Measurements from ENCODE around the gene PIP4K2A. TPM values are rescaled to one million over a fixed set of nuclear protein-coding genes. Genes with fewer than 3 reads are reported as not detected.
"Not testable (repeated sequence)": the region's sequence is repeated elsewhere in the genome, so short reads cannot be mapped to it uniquely, and the experiment has no call there.

Gene PIP4K2A
- total and polyA plus RNA-seq, 2 of the 8 experiments (the other 6 are each of a cell fraction or from before 2014, with no cell fraction given): 19.0 to 60.9 TPM

DNA sequence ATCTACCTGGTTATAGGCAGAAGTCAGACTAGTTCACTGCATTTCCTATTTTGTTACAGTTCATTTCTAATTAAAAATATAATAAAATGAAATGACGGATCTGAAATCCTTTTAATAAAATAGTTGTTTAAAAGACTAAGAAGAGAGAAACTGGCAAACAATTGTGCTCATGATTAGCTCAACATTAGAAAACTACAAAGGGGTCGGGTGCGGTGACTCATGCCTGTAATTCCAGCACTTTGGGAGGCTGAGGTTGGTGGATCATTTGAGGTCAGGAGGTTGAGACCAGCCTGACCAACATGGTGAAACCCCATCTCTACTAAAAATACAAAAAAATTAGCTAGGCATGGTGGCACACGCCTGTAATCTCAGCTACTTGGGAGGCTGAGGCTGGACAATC, 27.3 kb upstream of the PIP4K2A start:
- CTCF ChIA-PET (ENCODE audit: partially characterized antibody): interaction anchor here (0.8 to 1.6 kb wide), 3 partner anchors 14 to 309 kb away, joined by 3 to 6 read pairs (median 4); no protein-coding TSS in a partner anchor

More for the DNA sequence above, 27.3 kb upstream of the PIP4K2A start:
- H2BK5ac ChIP-seq (ENCODE audit: low read depth, low read length); H2BK15ac ChIP-seq (ENCODE audit: low read length); H3K18ac ChIP-seq (ENCODE audit: extremely low read depth, low read length); H3K56ac ChIP-seq (replicated peaks; ENCODE audit: insufficient read length, low read depth, low read length); H3K4ac ChIP-seq (replicated peaks; ENCODE audit: insufficient read length, low read depth, low read length); H2BK20ac ChIP-seq (ENCODE audit: low read length); H4K20me1 ChIP-seq (replicated peaks in 1 of 2; ENCODE audit: control insufficient read depth in 1 of 2, insufficient read depth in 2 of 2, low read length in 2 of 2); H3K23ac ChIP-seq (ENCODE audit: insufficient read length); H3K79me2 ChIP-seq (ENCODE audit: control insufficient read depth in 1 of 2, insufficient read depth in 2 of 2, low read length in 2 of 2); H3K14ac ChIP-seq (ENCODE audit: insufficient read length); H3K23me2 ChIP-seq (ENCODE audit: low read depth, low read length); H4K91ac ChIP-seq (replicated peaks; ENCODE audit: insufficient read length, low read length); H4K8ac ChIP-seq (ENCODE audit: extremely low read depth, insufficient read depth, low read length); DNase-seq (ENCODE audit: low read depth in 1 of 2, low spot score in 2 of 2); H3K9me3 ChIP-seq (ENCODE audit: insufficient read depth in 2 of 2, low read depth in 1 of 2, low read length in 1 of 2); H3K36me3 ChIP-seq (ENCODE audit: control insufficient read depth in 2 of 4, insufficient read depth in 4 of 4, low read length in 3 of 4); H3K4me1 ChIP-seq (replicated peaks in 1 of 4; ENCODE audit: control insufficient read depth in 3 of 4, insufficient read depth in 4 of 4, low read length in 3 of 4); H3K27ac ChIP-seq (ENCODE audit: low read depth, low read length); H3K4me2 ChIP-seq (ENCODE audit: insufficient read depth in 1 of 2, low read depth in 2 of 2, low read length in 2 of 2); H3K4me3 ChIP-seq (ENCODE audit: extremely low read depth in 1 of 4, insufficient read depth in 2 of 4, low read depth in 3 of 4, low read length in 4 of 4); H2BK120ac ChIP-seq (replicated peaks; ENCODE audit: low read depth, low read length); H3K27me3 ChIP-seq (replicated peaks in 1 of 4; ENCODE audit: control insufficient read depth in 3 of 4, extremely low read depth in 1 of 4, insufficient read depth in 3 of 4, low read length in 3 of 4); POLR2A ChIA-PET (ENCODE audit: partially characterized antibody); H2AK5ac ChIP-seq (ENCODE audit: low read depth, low read length); FAIRE-seq; H4K5ac ChIP-seq (ENCODE audit: insufficient read length, low read depth, low read length); H2AFZ ChIP-seq (ENCODE audit: low read length); H2BK12ac ChIP-seq (ENCODE audit: low read depth, low read length); H3K9ac ChIP-seq (replicated peaks in 1 of 4; ENCODE audit: extremely low read depth in 1 of 4, low read depth in 3 of 4, low read length in 3 of 4); H3K79me1 ChIP-seq (ENCODE audit: low read depth, low read length): not testable (repeated sequence)
- WGBS, 2 experiments (ENCODE audit: extremely low coverage in 1 of 2, insufficient coverage in 1 of 2, insufficient read length in 1 of 2, insufficient replicate concordance in 2 of 2, low coverage in 1 of 2, low lambda C conversion rate in 2 of 2, missing lambda C conversion rate in 1 of 2): 93% methylated on average over 4 of the region's 4 CpGs; no CpG with 5 or more reads in 1 of the 2 experiments

Measured in H1 (cell line).